KMS-11 (cell line): Measurements from ENCODE around the gene ZNF211.

Experiments used
- H2AFZ ChIP-seq: fragments of 200-600 bp; sonication (generic); 2 replicates; pipeline ENCODE4 v1.6.1; 2016; ENCODE audit warnings: antibody characterized with exemption, mixed run types, low read depth
- H3K27ac ChIP-seq: fragments of 200-600 bp; sonication (generic); 2 replicates; pipeline ENCODE4 v1.6.1; 2016; ENCODE audit warnings: mild to moderate bottlenecking, mixed run types
- H3K27me3 ChIP-seq: fragments of 200-600 bp; sonication (generic); 2 replicates; pipeline ENCODE4 v1.6.1; 2017; ENCODE audit warnings: mild to moderate bottlenecking, low read depth, mixed run types, moderate library complexity; ENCODE audit not compliant: insufficient read depth
- H3K36me3 ChIP-seq: fragments of 200-600 bp; sonication (generic); 2 replicates; pipeline ENCODE4 v1.6.1; 2017; ENCODE audit warnings: mild to moderate bottlenecking, mixed run types; ENCODE audit not compliant: insufficient read depth
- H3K4me1 ChIP-seq: fragments of 200-600 bp; sonication (generic); 2 replicates; pipeline ENCODE4 v1.6.1; 2016; ENCODE audit warnings: mild to moderate bottlenecking, low read depth, mixed run types; ENCODE audit not compliant: poor library complexity, severe bottlenecking
- H3K4me2 ChIP-seq: fragments of 200-600 bp; sonication (generic); 2 replicates; pipeline ENCODE4 v1.7.0; 2016; ENCODE audit warnings: mild to moderate bottlenecking, mixed run types
- H3K4me3 ChIP-seq: fragments of 200-600 bp; sonication (generic); IDR thresholded peaks from 2 replicates; pipeline ENCODE4 v1.6.1; 2017; ENCODE audit warnings: low read depth, low read length, mixed read lengths; ENCODE audit not compliant: insufficient read depth
- H3K79me2 ChIP-seq: fragments of 200-600 bp; sonication (generic); 2 replicates; pipeline ENCODE4 v1.6.1; 2016; ENCODE audit warnings: low read depth, mixed run types; ENCODE audit not compliant: insufficient read depth
- H3K9ac ChIP-seq: fragments of 200-600 bp; sonication (generic); 2 replicates; pipeline ENCODE4 v1.6.1; 2016; ENCODE audit warnings: mild to moderate bottlenecking, mixed run types
- H4K20me1 ChIP-seq: fragments of 200-600 bp; sonication (generic); 2 replicates; pipeline ENCODE4 v1.6.1; 2016; ENCODE audit warnings: mild to moderate bottlenecking, mixed run types; ENCODE audit not compliant: insufficient read depth
- CTCF ChIP-seq: fragments of 200-600 bp; sonication (generic); conservative IDR thresholded peaks from 2 replicates; pipeline ENCODE4 v1.6.1; 2017; ENCODE audit warnings: low read depth, mild to moderate bottlenecking, antibody characterized with exemption, low read length, moderate library complexity, mixed read lengths

The ZNF211 gene

GRCh38 chr19:57648331-57649003, 15.5 kb downstream of the ZNF211 start:
- no peak for TF ChIP-seq CTCF
- H3K36me3 ChIP-seq, result no peaks in the 10 kb centered on the region
- no peak overlapping the region for H3K9ac ChIP-seq
- H4K20me1 ChIP-seq, result no peaks in the 10 kb centered on the region
- no peak overlapping the region for H3K27ac ChIP-seq
- no peak overlapping the region for H2AFZ ChIP-seq
- no peak overlapping the region for H3K4me3 ChIP-seq
- H3K4me1 ChIP-seq, result no peaks in the 10 kb centered on the region
- no peaks in the 10 kb centered on the region for H3K27me3 ChIP-seq
- no peaks in the 10 kb centered on the region for H3K79me2 ChIP-seq
- H3K4me2 ChIP-seq, result no peak overlapping the region

- H2AFZ ChIP-seq, result no peak overlapping the region
- H3K9ac ChIP-seq, result no peak overlapping the region
- H3K4me2 ChIP-seq, result no peak overlapping the region
- H3K4me1 ChIP-seq, result no peaks in the 10 kb centered on the region
- H3K4me3 ChIP-seq, result no peak overlapping the region
- TF ChIP-seq CTCF, result no peak
- no peaks in the 10 kb centered on the region for H3K27me3 ChIP-seq
- H3K36me3 ChIP-seq, result no peaks in the 10 kb centered on the region
- H3K27ac ChIP-seq, result no peak overlapping the region
- no peaks in the 10 kb centered on the region for H3K79me2 ChIP-seq
- no peaks in the 10 kb centered on the region for H4K20me1 ChIP-seq
Observed at GRCh38 chr19:57651654-57651996, 18.7 kb downstream of the ZNF211 start.

DNA sequence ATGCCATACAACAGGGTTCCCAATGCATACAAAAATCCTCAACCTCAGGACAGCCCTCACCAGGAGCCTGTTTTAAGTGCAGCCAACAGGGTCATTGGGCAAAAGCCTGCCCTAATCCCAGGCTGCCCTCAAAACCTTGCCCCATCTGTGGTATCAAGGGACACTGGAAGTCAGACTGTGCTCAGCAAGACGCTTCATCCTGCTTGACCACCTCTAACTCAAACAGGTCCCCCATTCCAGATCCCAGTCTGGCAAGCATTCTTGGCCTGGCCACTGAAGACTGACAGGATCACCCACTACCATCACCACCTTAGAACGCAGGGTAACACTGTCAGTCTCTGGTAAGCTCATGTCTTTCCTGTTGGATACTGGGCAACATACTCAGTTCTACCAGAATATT, 20.7 kb downstream of the ZNF211 start:
- no peaks in the 10 kb centered on the region for H3K4me1 ChIP-seq
- H3K27me3 ChIP-seq, result no peaks in the 10 kb centered on the region
- no peak overlapping the region for H3K4me3 ChIP-seq
- no peak for TF ChIP-seq CTCF
- no peak overlapping the region for H3K4me2 ChIP-seq
- no peaks in the 10 kb centered on the region for H3K36me3 ChIP-seq
- no peak overlapping the region for H3K27ac ChIP-seq
- no peaks in the 10 kb centered on the region for H3K79me2 ChIP-seq
- H3K9ac ChIP-seq, result no peak overlapping the region
- no peak overlapping the region for H2AFZ ChIP-seq
- no peaks in the 10 kb centered on the region for H4K20me1 ChIP-seq

DNA sequence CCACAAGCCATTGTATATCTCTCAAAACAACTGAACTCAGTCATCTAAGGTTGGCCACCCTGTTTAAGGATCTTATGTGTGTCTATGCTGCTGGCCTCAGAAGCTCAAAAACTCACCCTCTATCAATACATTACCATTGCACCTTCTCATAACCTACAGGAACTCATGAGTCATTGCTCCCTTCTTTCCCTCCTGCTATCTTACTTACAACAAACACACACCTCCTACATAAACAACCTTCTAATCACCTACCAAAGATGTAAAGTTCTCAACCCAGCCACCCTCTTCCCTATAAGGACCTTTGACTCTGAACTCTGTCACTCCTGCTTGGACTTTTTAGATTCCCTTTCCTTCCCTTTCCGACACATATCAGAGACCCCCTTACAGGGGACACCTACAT, 22.5 kb downstream of the ZNF211 start:
- no peaks in the 10 kb centered on the region for H3K36me3 ChIP-seq
- no peaks in the 10 kb centered on the region for H3K27me3 ChIP-seq
- H3K4me2 ChIP-seq, result no peak overlapping the region
- no peak overlapping the region for H3K4me3 ChIP-seq
- no peak overlapping the region for H3K9ac ChIP-seq
- H3K27ac ChIP-seq, result no peak overlapping the region
- no peaks in the 10 kb centered on the region for H3K79me2 ChIP-seq
- no peaks in the 10 kb centered on the region for H4K20me1 ChIP-seq
- H3K4me1 ChIP-seq, result no peaks in the 10 kb centered on the region
- H2AFZ ChIP-seq, result no peak overlapping the region
- no peak for TF ChIP-seq CTCF
